Measurements from ENCODE around the gene FUS.
"Not testable (repeated sequence)": the region's sequence is repeated elsewhere in the genome, so short reads cannot be mapped to it uniquely, and the experiment has no call there.

The FUS gene

GRCh38 chr16:31144418-31144817 lies 35.5 kb upstream of the FUS start:
- not testable (repeated sequence) for DNase-seq

GRCh38 chr16:31145398-31145990 lies 34.4 kb upstream of the FUS start:
- no peak for DNase-seq

- no peak for DNase-seq
Observed at GRCh38 chr16:31147574-31147973, 32.4 kb upstream of the FUS start.

- DNase-seq: no peak
Observed at GRCh38 chr16:31148281-31148728, 31.6 kb upstream of the FUS start.

DNA sequence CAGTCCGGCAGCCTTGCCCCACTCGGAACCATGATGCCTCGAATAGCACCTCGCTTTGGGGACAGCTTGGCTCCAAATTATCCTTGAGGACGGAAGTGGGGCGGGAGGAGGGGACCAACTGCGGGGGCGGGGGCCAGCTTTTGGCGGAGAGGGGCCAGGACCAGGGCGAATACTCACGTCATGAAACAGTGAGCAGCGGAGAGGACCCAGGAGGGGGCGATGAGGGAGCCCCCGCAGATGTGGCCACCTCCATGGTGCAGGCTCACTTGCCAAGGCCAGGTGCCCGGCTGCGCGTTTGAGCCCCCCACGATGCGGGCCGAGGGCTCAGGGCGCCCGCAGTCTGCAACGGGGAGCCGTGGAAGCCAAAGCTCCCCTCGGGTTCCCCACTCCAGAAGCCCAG lies 31.0 kb upstream of the FUS start:
- no peak for DNase-seq

GRCh38 chr16:31149332-31149731 lies 30.6 kb upstream of the FUS start:
- DNase-seq: no peak

DNA sequence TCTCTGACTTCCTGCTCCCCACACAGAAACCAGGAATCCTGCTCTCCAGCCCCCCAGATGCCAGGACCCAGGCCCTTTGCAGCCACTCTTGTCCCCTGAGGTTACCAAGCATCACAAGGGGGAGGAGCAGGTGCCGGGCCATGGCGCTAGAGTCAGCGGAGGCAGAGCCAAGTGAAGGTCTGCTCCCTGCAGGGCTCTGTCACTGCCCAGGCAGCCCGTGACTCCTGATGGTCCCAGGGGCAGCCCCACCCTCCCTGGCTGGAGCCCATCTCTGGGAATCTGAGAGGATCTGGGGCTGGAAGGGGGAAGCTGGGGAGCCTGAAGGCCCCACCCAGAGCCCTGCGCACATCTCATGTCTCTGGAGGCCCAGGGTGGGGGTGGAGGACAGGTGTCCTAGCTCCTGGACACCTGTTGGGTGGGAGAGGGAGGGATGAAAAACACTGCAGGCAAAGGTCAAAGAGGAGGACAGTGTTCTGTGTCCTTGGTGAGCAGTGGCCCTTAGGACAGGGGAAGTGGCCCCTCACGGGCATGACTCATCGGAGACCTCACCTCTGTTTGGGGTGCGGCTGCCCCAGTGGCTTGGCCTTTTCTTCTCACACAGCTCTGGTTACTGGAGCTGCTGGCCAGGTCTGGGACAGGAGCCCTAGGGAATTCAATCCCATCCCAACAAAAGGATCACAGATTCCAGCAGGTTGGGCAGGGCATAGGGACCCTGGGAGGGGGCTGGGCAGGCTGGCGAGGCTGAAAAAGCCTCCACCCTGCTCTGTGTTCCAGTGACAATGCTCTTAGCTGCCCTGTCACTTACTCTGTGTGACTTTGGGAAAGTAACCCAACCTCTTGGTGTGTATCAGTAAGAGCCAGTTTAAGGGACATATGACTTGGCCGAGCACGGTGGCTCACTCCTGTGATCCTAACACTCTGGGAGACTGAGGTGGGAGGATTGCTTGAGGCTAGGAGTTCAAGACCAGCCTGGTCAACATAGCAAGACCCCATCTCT lies 29.7 kb upstream of the FUS start, which contains the start of gene PRSS36:
TSS of gene PRSS36 (minus strand) at position 173 of the 997 bp plus-strand sequence. CDS start at position 142, 31 bp downstream.
- no peak for DNase-seq

DNA sequence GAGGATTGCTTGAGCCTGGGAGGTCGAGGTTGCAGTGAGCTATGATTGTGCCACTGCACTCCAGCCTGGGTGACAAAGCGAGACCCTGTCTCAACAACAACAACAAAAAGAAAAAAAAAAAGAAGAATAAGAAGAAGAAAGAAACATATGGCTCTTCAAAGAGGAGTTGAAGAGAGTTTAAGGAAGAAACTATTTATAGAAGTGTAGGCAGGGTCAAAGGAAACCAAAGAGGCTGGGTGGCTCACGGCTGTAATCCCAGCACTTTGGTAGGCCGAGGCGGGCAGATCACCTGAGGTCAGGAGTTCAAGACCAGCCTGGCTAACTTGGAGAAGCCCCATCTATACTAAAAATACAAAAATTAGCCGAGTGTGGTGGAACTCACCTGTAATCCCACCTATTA lies 29.0 kb upstream of the FUS start:
- not testable (repeated sequence) for DNase-seq

- DNase-seq: peak; percentile 35
Observed at GRCh38 chr16:31157136-31157535, 22.8 kb upstream of the FUS start.

DNA sequence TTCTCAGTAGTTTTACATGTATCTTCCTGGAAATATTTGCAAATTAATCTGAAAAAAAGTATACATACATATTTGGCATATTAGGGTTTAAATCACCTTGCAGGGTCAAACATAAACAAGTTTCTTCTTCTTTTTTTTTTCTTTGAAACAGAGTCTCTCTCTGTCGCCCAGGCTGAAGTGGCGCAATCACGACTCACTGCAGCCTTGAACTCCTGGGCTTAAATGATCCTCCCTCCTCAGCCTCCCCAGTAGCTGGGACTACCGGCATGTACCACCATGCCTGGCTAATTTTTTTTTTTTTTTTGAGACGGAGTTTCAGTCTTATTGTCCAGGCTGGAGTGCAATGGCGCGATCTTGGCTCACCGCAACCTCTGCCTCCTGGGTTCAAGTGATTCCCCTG lies 12.6 kb upstream of the FUS start:
- DNase-seq: no peak

GRCh38 chr16:31168848-31169247 lies 11.1 kb upstream of the FUS start:
- no peak for DNase-seq

DNA sequence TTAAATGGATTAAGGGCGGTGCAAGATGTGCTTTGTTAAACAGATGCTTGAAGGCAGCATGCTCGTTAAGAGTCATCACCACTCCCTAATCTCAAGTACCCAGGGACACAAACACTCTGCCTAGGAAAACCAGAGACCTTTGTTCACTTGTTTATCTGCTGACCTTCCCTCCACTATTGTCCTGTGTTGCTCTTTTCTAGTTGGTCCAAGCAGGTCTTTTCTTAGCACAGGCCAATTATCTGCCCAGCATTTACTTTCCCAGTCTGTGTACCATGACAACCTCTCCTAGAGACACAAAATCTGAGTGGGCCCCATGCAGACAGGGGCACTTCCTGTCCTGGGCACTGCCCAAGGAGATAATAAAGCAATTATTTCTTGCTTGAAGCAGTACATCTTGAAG lies 9.9 kb upstream of the FUS start:
- DNase-seq: peak; percentile 38

GRCh38 chr16:31177136-31177535 lies 2.8 kb upstream of the FUS start:
- peak; percentile 45 for DNase-seq

- DNase-seq: no peak
Observed at GRCh38 chr16:31179219-31179746, 656 bp upstream of the FUS start.

GRCh38 chr16:31181102-31181830 lies 1.3 kb downstream of the FUS start:
- DNase-seq: peak; percentile 67

DNA sequence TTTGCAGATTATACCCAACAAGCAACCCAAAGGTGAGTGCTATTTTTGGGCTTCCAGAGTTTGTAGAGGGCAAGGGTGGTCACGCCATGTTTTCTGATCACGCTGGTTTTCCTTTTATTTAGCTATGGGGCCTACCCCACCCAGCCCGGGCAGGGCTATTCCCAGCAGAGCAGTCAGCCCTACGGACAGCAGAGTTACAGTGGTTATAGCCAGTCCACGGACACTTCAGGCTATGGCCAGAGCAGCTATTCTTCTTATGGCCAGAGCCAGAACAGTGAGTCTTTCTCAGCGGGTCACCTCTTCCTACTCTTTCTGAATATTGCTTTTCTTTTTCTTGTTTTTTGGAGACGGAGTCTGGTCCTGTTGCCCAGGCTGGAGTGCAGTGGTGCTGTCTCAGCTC lies 2.5 kb downstream of the FUS start:
- DNase-seq: no peak

DNA sequence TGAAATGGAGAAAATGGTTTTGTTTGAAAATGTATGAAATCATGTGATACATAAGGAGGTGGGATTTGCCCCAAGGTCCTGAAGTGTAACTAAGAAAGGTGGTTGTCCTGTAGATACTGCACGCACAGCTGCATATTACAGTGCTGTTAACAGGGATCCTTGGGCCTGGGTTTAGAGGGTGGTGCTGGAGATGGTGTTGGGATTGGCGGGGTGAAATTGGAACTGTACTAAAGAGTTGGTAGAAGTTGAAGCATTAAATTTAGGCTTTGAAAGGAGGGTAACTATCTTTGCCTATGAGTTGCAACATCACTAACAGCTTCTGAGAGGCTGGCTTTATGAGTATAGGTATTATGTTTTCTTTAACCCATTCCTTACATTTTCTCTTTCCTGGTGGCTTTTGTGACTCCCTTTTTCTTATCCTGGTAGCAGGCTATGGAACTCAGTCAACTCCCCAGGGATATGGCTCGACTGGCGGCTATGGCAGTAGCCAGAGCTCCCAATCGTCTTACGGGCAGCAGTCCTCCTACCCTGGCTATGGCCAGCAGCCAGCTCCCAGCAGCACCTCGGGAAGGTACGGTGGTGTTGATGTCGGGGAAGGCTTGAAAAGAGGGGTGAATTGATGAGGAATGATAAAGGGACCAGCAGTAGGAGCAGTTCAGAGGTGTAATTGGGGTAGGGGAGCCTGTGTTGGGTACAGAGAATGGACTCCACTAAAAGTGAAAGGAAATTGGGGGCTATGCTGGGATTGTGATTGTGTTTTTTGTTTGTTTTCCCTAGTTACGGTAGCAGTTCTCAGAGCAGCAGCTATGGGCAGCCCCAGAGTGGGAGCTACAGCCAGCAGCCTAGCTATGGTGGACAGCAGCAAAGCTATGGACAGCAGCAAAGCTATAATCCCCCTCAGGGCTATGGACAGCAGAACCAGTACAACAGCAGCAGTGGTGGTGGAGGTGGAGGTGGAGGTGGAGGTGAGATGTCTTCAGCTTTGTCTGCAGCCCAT lies 3.8 kb downstream of the FUS start:
- DNase-seq: no peak

DNA sequence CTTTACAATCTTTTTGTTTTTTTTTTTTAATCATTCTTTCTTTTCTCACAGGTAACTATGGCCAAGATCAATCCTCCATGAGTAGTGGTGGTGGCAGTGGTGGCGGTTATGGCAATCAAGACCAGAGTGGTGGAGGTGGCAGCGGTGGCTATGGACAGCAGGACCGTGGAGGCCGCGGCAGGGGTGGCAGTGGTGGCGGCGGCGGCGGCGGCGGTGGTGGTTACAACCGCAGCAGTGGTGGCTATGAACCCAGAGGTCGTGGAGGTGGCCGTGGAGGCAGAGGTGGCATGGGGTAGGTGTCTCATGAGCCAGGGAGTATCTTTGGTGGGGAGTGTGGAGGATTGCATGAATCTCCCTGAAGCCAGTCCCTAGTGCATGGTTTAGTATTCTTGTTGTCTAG lies 4.9 kb downstream of the FUS start:
- no peak for DNase-seq

- no peak for DNase-seq
Observed at GRCh38 chr16:31185339-31185738, 5.4 kb downstream of the FUS start.

DNA sequence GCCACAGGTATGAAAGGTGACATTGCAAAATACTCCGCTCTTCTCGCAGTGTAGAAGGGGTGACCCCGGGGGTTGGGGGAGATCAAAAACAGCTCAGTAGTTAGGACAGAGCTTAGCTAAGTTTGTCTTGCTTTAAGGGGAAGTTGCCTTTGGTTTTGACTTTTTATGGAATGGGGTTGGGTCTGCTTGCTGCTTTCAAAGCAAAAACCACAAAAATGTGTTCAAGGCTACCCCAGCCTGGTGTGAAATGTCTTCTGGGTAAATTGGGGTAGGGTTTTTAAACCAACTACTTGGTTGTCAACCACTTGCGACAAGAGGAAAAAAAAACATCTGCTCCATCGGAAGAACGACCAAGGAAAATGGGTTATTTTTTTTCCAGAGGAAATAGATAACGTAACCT lies 6.2 kb downstream of the FUS start:
- no peak for DNase-seq

DNA sequence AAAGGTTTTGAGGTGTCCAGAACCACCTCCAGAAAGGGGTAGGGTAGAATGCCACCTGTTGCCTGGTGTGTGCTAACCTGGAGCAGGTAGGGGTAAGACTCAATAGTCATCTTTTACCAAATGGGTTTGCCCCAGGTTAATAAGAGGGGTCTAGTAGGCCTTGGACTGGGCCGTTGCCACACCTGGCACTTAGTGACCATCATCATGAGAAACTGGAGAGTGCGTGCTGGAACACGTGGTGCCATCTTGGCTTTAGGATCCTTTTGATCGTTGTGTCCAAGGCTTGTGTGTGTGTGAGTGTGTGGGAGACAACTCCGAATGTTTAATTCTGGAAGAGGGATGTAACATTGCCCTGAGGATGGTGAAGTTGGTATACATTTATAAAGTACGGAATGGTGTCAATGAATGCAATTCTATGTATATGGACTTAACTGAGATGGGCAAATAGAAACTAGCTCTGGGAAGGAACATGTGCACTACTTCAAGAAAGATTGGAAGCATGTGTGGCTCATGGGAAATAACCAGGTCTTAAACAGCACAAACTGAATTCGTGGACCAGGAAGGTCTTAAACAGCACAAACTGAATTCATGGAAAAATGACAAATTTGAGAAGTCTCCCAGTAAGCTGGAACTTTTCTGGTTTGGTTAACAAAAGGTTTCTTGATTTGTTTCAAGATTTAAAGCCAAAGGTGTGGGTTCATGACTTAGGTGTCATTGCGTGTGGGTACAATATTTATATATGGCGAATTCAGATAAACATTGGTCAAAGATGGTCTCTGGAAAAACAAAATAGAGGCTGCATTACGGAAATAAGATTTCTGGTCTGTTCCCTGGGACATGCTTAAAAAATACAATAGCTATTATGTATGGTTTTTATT lies 7.2 kb downstream of the FUS start:
- DNase-seq: no peak

Data from hematopoietic multipotent progenitor cell treated with erythropoietin and hydrocortisone succinate and interleukin-3 and kit ligand, for 8 days (in vitro differentiated cells).